HG02943 (cell line): ENCODE data around the gene PPM1B.
"Not testable (repeated sequence)": the region's sequence is repeated elsewhere in the genome, so short reads cannot be mapped to it uniquely, and the experiment has no call there.

Source experiments
- ATAC-seq: cut with Tn5 transposase; IDR thresholded peaks from one replicate; pipeline ENCODE4 v1.9.1; 2021; ENCODE audit warnings: mild to moderate bottlenecking, low read depth, moderate library complexity; ENCODE audit not compliant: unreplicated experiment

The PPM1B gene

GRCh38 chr2:44195714-44196113 is 27.0 kb downstream of the PPM1B start:
- ATAC-seq: no peak

GRCh38 chr2:44197816-44198215 is 29.1 kb downstream of the PPM1B start:
- no peak for ATAC-seq

- no peak for ATAC-seq
Observed at GRCh38 chr2:44200011-44200410, 31.3 kb downstream of the PPM1B start.

GRCh38 chr2:44200759-44201158 is 32.1 kb downstream of the PPM1B start:
- ATAC-seq: no peak

- ATAC-seq: no peak
Observed at GRCh38 chr2:44201648-44202165, 33.0 kb downstream of the PPM1B start.

GRCh38 chr2:44203542-44203941 is 34.9 kb downstream of the PPM1B start:
- ATAC-seq: no peak

GRCh38 chr2:44205169-44205568 is 36.5 kb downstream of the PPM1B start:
- ATAC-seq: no peak

GRCh38 chr2:44207102-44207501 is 38.4 kb downstream of the PPM1B start:
- ATAC-seq: no peak

GRCh38 chr2:44207648-44208047 is 39.0 kb downstream of the PPM1B start:
- ATAC-seq: not testable (repeated sequence)

- ATAC-seq: no peak
Observed at GRCh38 chr2:44210362-44210761, 41.7 kb downstream of the PPM1B start.

GRCh38 chr2:44211183-44211582 is 42.5 kb downstream of the PPM1B start:
- no peak for ATAC-seq

GRCh38 chr2:44212302-44212701 is 43.6 kb downstream of the PPM1B start:
- no peak for ATAC-seq

- no peak for ATAC-seq
Observed at GRCh38 chr2:44215827-44216226, 47.2 kb downstream of the PPM1B start.

GRCh38 chr2:44218771-44219170 is 50.1 kb downstream of the PPM1B start:
- no peak for ATAC-seq

- ATAC-seq: no peak
Observed at GRCh38 chr2:44226753-44227152, 58.1 kb downstream of the PPM1B start.

- no peak for ATAC-seq
Observed at GRCh38 chr2:44230378-44230777, 61.7 kb downstream of the PPM1B start.

- no peak for ATAC-seq
Observed at GRCh38 chr2:44233450-44234128, 64.9 kb downstream of the PPM1B start.

GRCh38 chr2:44237221-44237620 is 68.5 kb downstream of the PPM1B start:
- ATAC-seq: no peak

GRCh38 chr2:44242904-44243303 is 74.2 kb downstream of the PPM1B start:
- no peak for ATAC-seq

GRCh38 chr2:44244135-44244871 is 75.6 kb downstream of the PPM1B start:
- no peak for ATAC-seq

GRCh38 chr2:44245083-44245861 is 76.6 kb downstream of the PPM1B start:
- no peak for ATAC-seq
